H1 (cell line): Measurements from ENCODE around the gene AP1M1. TPM values are rescaled to one million over a fixed set of nuclear protein-coding genes. Genes with fewer than 3 reads are reported as not detected.

Experiments used
- CTCF ChIA-PET: fragments of 300-600 bp; sonication (Branson Sonifier 250); formaldehyde crosslinking; loops from one replicate; lab custom pipeline; 2021; ENCODE audit not compliant: partially characterized antibody; lab: Charles Lee
- POLR2A ChIA-PET: fragments of 300-600 bp; sonication (Branson Sonifier 250); formaldehyde crosslinking; loops from one replicate; lab custom pipeline; 2021; ENCODE audit warnings: inconsistent platforms; ENCODE audit not compliant: partially characterized antibody; lab: Charles Lee
- DNase-seq, 2 experiments: peaks; one replicate each; pipeline versions ENCODE4 v3.0.0 to v3.0.0-alpha.2; 2010 to 2022; ENCODE audit warnings: low spot score in 2 of 2, low read depth in 1 of 2, mixed read lengths in 1 of 2
- FAIRE-seq: peaks from 2 replicates; lab custom pipeline; 2011; peaks lifted over from hg19 to GRCh38; lab: Jason Lieb, UNC
- H2AFZ ChIP-seq: 2 replicates; pipeline ENCODE4 v1.8.1; 2012; ENCODE audit warnings: low read length, inconsistent platforms
- H2AK5ac ChIP-seq: 2 replicates; pipeline ENCODE4 v1.6.1; 2013; ENCODE audit warnings: low read depth, low read length
- H2BK120ac ChIP-seq: replicated peaks from 2 replicates; pipeline ENCODE3; 2013; ENCODE audit warnings: low read depth, low read length, inconsistent platforms
- H2BK12ac ChIP-seq: 2 replicates; pipeline ENCODE4 v1.6.1; 2013; ENCODE audit warnings: low read depth, low read length
- H2BK15ac ChIP-seq: 2 replicates; pipeline ENCODE4 v1.6.1; 2013; ENCODE audit warnings: low read length
- H2BK20ac ChIP-seq: 2 replicates; pipeline ENCODE4 v1.6.1; 2013; ENCODE audit warnings: low read length
- H2BK5ac ChIP-seq: 2 replicates; pipeline ENCODE4 v1.6.1; 2013; ENCODE audit warnings: low read depth, low read length
- H3K14ac ChIP-seq: 2 replicates; pipeline ENCODE4 v1.6.1; 2013; ENCODE audit warnings: inconsistent platforms; ENCODE audit not compliant: insufficient read length
- H3K18ac ChIP-seq: 2 replicates; pipeline ENCODE4 v1.6.1; 2013; ENCODE audit warnings: low read length; ENCODE audit errors: extremely low read depth
- H3K23ac ChIP-seq: 2 replicates; pipeline ENCODE4 v1.6.1; 2013; ENCODE audit warnings: inconsistent platforms; ENCODE audit not compliant: insufficient read length
- H3K23me2 ChIP-seq: 2 replicates; pipeline ENCODE4 v1.6.1; 2013; ENCODE audit warnings: low read depth, low read length
- H3K27ac ChIP-seq: 2 replicates; pipeline ENCODE4 v1.6.1; 2011; ENCODE audit warnings: low read depth, low read length, inconsistent platforms
- H3K27me3 ChIP-seq, 4 experiments: replicated peaks in 1 of 4; 1 replicate in 1 of 4; 2 replicates in 3 of 4; pipeline versions ENCODE4 v1.6.1 to v1.8.1; 2011 to 2013; ENCODE audit warnings: low read length in 3 of 4, mild to moderate bottlenecking in 3 of 4, inconsistent platforms in 2 of 4, mixed read lengths in 2 of 4, moderate library complexity in 1 of 4; ENCODE audit not compliant: control insufficient read depth in 3 of 4, insufficient read depth in 3 of 4; ENCODE audit errors: extremely low read depth in 1 of 4
- H3K36me3 ChIP-seq, 4 experiments: 2 replicates each; pipeline versions ENCODE4 v1.6.1 to v1.8.1; 2011 to 2013; ENCODE audit warnings: mild to moderate bottlenecking in 4 of 4, low read length in 3 of 4, moderate library complexity in 2 of 4, control low read depth in 1 of 4, inconsistent platforms in 1 of 4; ENCODE audit not compliant: insufficient read depth in 4 of 4, control insufficient read depth in 2 of 4
- H3K4ac ChIP-seq: replicated peaks from 2 replicates; pipeline ENCODE3; 2013; ENCODE audit warnings: low read length, low read depth, mixed read lengths, inconsistent platforms; ENCODE audit not compliant: insufficient read length
- H3K4me1 ChIP-seq, 4 experiments: replicated peaks in 1 of 4; 1 replicate in 1 of 4; 2 replicates in 3 of 4; pipeline versions ENCODE4 v1.6.1 to v1.8.1; 2011 to 2013; ENCODE audit warnings: low read length in 3 of 4, inconsistent platforms in 2 of 4, mixed read lengths in 1 of 4; ENCODE audit not compliant: insufficient read depth in 4 of 4, control insufficient read depth in 3 of 4
- H3K4me2 ChIP-seq, 2 experiments: 2 replicates each; pipeline versions ENCODE4 v1.6.1 to v1.8.1; 2011 to 2013; ENCODE audit warnings: low read depth in 2 of 2, low read length in 2 of 2, control low read depth in 1 of 2, inconsistent platforms in 1 of 2, mild to moderate bottlenecking in 1 of 2; ENCODE audit not compliant: insufficient read depth in 1 of 2
- H3K4me3 ChIP-seq, 4 experiments: fragments of 200-600, 300-600 bp in 1 of 4; sonication (generic), shearing (Covaris generic), sonication (Bioruptor Twin) in 1 of 4; 2 replicates each; pipeline versions ENCODE4 v1.5.1 to v1.8.1; 2011 to 2016; ENCODE audit warnings: low read length in 4 of 4, low read depth in 3 of 4, control low read depth in 2 of 4, inconsistent platforms in 2 of 4, mild to moderate bottlenecking in 2 of 4, mixed read lengths in 1 of 4, moderate library complexity in 1 of 4; ENCODE audit not compliant: insufficient read depth in 2 of 4; ENCODE audit errors: extremely low read depth in 1 of 4
- H3K56ac ChIP-seq: replicated peaks from 2 replicates; pipeline ENCODE3; 2013; ENCODE audit warnings: low read depth, mild to moderate bottlenecking, mixed read lengths, low read length, inconsistent platforms; ENCODE audit not compliant: insufficient read length
- H3K79me1 ChIP-seq: 2 replicates; pipeline ENCODE4 v1.6.1; 2013; ENCODE audit warnings: low read depth, low read length, control low read depth
- H3K79me2 ChIP-seq, 2 experiments: 2 replicates each; pipeline versions ENCODE4 v1.6.1 to v1.8.1; 2012 to 2013; ENCODE audit warnings: low read length in 2 of 2, mild to moderate bottlenecking in 2 of 2, inconsistent platforms in 1 of 2; ENCODE audit not compliant: insufficient read depth in 2 of 2, control insufficient read depth in 1 of 2
- H3K9ac ChIP-seq, 4 experiments: replicated peaks in 1 of 4; 1 replicate in 1 of 4; 2 replicates in 3 of 4; pipeline versions ENCODE4 v1.6.1 to v1.8.1; 2011 to 2013; ENCODE audit warnings: low read depth in 3 of 4, low read length in 3 of 4, control low read depth in 2 of 4, mild to moderate bottlenecking in 2 of 4, moderate library complexity in 2 of 4, inconsistent platforms in 1 of 4; ENCODE audit errors: extremely low read depth in 1 of 4
- H3K9me3 ChIP-seq, 2 experiments: 2 replicates each; pipeline versions ENCODE4 v1.6.1 to v1.8.1; 2012 to 2013; ENCODE audit warnings: mild to moderate bottlenecking in 2 of 2, moderate library complexity in 2 of 2, control low read depth in 1 of 2, inconsistent platforms in 1 of 2, low read depth in 1 of 2, low read length in 1 of 2, mixed read lengths in 1 of 2; ENCODE audit not compliant: insufficient read depth in 2 of 2
- H4K20me1 ChIP-seq, 2 experiments: replicated peaks in 1 of 2; 2 replicates each; pipeline versions ENCODE3 to v1.8.1; 2011 to 2013; ENCODE audit warnings: inconsistent platforms in 2 of 2, low read length in 2 of 2, mild to moderate bottlenecking in 1 of 2; ENCODE audit not compliant: insufficient read depth in 2 of 2, control insufficient read depth in 1 of 2
- H4K5ac ChIP-seq: 2 replicates; pipeline ENCODE4 v1.6.1; 2013; ENCODE audit warnings: low read length, low read depth, mixed read lengths, inconsistent platforms; ENCODE audit not compliant: insufficient read length
- H4K8ac ChIP-seq: 2 replicates; pipeline ENCODE4 v1.8.0; 2013; ENCODE audit warnings: mild to moderate bottlenecking, moderate library complexity, low read length, inconsistent platforms; ENCODE audit not compliant: insufficient read depth; ENCODE audit errors: extremely low read depth
- H4K91ac ChIP-seq: replicated peaks from 2 replicates; pipeline ENCODE3; 2013; ENCODE audit warnings: low read length, mixed read lengths, inconsistent platforms; ENCODE audit not compliant: insufficient read length
- ASH2L ChIP-seq: fragments of 200-600, 300-600 bp; sonication (generic); IDR thresholded peaks from one replicate; pipeline ENCODE4 v1.7.1; 2017; ENCODE audit warnings: low read length
- BRCA1 ChIP-seq: IDR thresholded peaks from 2 replicates; pipeline ENCODE4 v1.6.1; 2012; ENCODE audit warnings: low read depth, low read length, improper control_type of control experiment
- CEBPB ChIP-seq: IDR thresholded peaks from 2 replicates; pipeline ENCODE4 v1.6.1; 2012; ENCODE audit warnings: low read depth, low read length
- CREB1 ChIP-seq: IDR thresholded peaks from 2 replicates; pipeline ENCODE4 v1.6.1; 2012; ENCODE audit warnings: inconsistent platforms
- CTBP2 ChIP-seq: IDR thresholded peaks from 2 replicates; pipeline ENCODE4 v1.7.0; 2011; ENCODE audit warnings: borderline replicate concordance, mild to moderate bottlenecking, moderate library complexity, mixed read lengths, low read length; ENCODE audit not compliant: insufficient read depth, insufficient read length
- EP300 ChIP-seq, 2 experiments: IDR thresholded peaks; 1 replicate in 1 of 2; 2 replicates in 1 of 2; pipeline ENCODE4 v1.6.1; 2011 to 2012; ENCODE audit warnings: low read depth in 2 of 2, low read length in 2 of 2, mild to moderate bottlenecking in 2 of 2, borderline replicate concordance in 1 of 2, inconsistent platforms in 1 of 2, moderate library complexity in 1 of 2
- FOSL1 ChIP-seq: IDR thresholded peaks from 2 replicates; pipeline ENCODE4 v1.6.1; 2011; ENCODE audit warnings: mild to moderate bottlenecking, low read depth, low read length, moderate library complexity; ENCODE audit not compliant: insufficient read depth
- HDAC6 ChIP-seq: IDR thresholded peaks from one replicate; pipeline ENCODE4 v1.7.1; 2012; ENCODE audit warnings: low read depth, mild to moderate bottlenecking, inconsistent platforms, low read length, moderate library complexity
- KDM1A ChIP-seq: fragments of 200-600, 300-600 bp; sonication (generic); IDR thresholded peaks from 2 replicates; pipeline ENCODE4 v1.7.1; 2016; ENCODE audit warnings: mild to moderate bottlenecking, low read length, borderline replicate concordance
- NRF1 ChIP-seq: IDR thresholded peaks from 2 replicates; pipeline ENCODE4 v1.6.1; 2011; ENCODE audit warnings: mild to moderate bottlenecking, low read depth, low read length, improper control_type of control experiment
- SIX5 ChIP-seq: IDR thresholded peaks from 2 replicates; pipeline ENCODE4 v1.6.1; 2011; ENCODE audit warnings: mild to moderate bottlenecking, low read depth, low read length
- WGBS, 2 experiments: shearing (Covaris generic) in 1 of 2; methylation state at CpG; one replicate each; pipeline versions ENCODE4 v1.1.6 to v1.1.7; 2013 to 2015; ENCODE audit warnings: low lambda C conversion rate in 2 of 2, mixed read lengths in 2 of 2, inconsistent platforms in 1 of 2, low coverage in 1 of 2, missing lambda C conversion rate in 1 of 2; ENCODE audit not compliant: insufficient replicate concordance in 2 of 2, insufficient coverage in 1 of 2, insufficient read length in 1 of 2; ENCODE audit errors: extremely low coverage in 1 of 2, missing lambda C conversion rate in 1 of 2; 5-methylcytosine and 5-hydroxymethylcytosine counted together
- polyA plus RNA-seq, 7 experiments: library from polyadenylated mRNA; depleted of rRNA in 3 of 7; stranded (reverse) in 5 of 7; unstranded in 2 of 7; fragments of >200 nt in 5 of 7; fragments of 200-250 nt in 2 of 7; gene quantifications; 1 replicate in 5 of 7; 2 replicates in 1 of 7; 4 replicates in 1 of 7; pipeline versions ENCODE4 v1.2.1 to v1.2.3, GENCODE V29; 2011 to 2013; ENCODE audit warnings: missing spikeins in 2 of 7, mixed read lengths in 2 of 7
- total RNA-seq: library from RNA; stranded (reverse); fragmentation: NEBNext Ultra II Directional; extraction: Animal tissue kit (Norgen Biotek cat#: 25700); gene quantifications from 2 replicates; pipeline ENCODE4 v1.2.1, GENCODE V29; 2021
- TF ChIP-seq, protein P1 (sequence below): IDR thresholded peaks from 2 replicates; pipeline ENCODE4 v1.6.1; 2012; ENCODE audit warnings: low read length, inconsistent platforms

AP1M1 gene
- total and polyA plus RNA-seq, 2 of the 8 experiments (the other 6 are each of a cell fraction or from before 2014, with no cell fraction given): 30.9 to 37.5 TPM

DNA sequence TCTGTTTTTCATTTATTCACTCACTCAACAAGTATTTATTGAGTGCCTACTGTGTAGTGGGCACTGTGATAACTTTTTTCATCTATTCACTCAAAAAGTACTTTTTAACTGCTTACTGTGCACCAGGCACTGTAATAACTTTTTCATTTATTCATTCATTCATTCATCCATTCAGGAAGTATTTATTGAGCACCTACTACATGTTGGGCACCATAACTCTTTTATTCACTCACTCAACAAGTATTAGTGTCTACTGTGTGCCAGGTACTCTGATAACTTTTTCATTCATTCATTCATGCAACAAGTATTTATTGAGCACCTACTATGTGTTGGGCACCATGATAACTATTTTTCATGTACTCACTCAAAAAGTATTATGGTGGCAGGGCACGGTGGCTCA lies 31.3 kb upstream of the AP1M1 start:
- Histone ChIP-seq H3K4me1 (no peaks in the 10 kb centered on the region), H3K23ac (no peak overlapping the region), H4K91ac (no peak overlapping the region), H3K18ac (no peak overlapping the region), H4K8ac (no peak overlapping the region), H2BK120ac (no peak overlapping the region), H4K20me1 (no peaks in the 10 kb centered on the region), H3K4ac (no peak overlapping the region), H2BK12ac (no peak overlapping the region), H3K4me3 (no peak overlapping the region), H3K9me3 (no peaks in the 10 kb centered on the region), H3K79me2 (no peaks in the 10 kb centered on the region), H3K79me1 (no peaks in the 10 kb centered on the region), H4K5ac (no peak overlapping the region), H3K56ac (no peak overlapping the region), H3K36me3 (no peaks in the 10 kb centered on the region), H3K27ac (no peak overlapping the region), H2AFZ (no peak overlapping the region), H3K4me2 (no peak overlapping the region), H3K14ac (no peak overlapping the region), H3K27me3 (no peaks in the 10 kb centered on the region), H2BK20ac (no peak overlapping the region), H3K23me2 (no peaks in the 10 kb centered on the region), H3K9ac (no peak overlapping the region), H2BK5ac (no peak overlapping the region), H2BK15ac (no peak overlapping the region), H2AK5ac (no peak overlapping the region)
- no peak for FAIRE-seq
- no peak for DNase-seq
- POLR2A ChIA-PET: no interaction called here
- CTCF ChIA-PET: no interaction called here
- WGBS, 2 experiments: 92% methylated on average over 1 of the region's 1 CpG; no CpG with 5 or more reads in 1 of the 2 experiments
- TF ChIP-seq NRF1 (no peak), SIX5 (no peak), CREB1 (no peak), ASH2L (no peak), FOSL1 (no peak), EP300 (IDR thresholded peaks at IDR 0.05; ENCODE audit: borderline replicate concordance in 1 of 2, low read depth in 2 of 2, low read length in 2 of 2) (no peak), BRCA1 (no peak), CTBP2 (no peak), KDM1A (no peak), HDAC6 (no peak), CEBPB (no peak)
- TF ChIP-seq, protein P1, sequence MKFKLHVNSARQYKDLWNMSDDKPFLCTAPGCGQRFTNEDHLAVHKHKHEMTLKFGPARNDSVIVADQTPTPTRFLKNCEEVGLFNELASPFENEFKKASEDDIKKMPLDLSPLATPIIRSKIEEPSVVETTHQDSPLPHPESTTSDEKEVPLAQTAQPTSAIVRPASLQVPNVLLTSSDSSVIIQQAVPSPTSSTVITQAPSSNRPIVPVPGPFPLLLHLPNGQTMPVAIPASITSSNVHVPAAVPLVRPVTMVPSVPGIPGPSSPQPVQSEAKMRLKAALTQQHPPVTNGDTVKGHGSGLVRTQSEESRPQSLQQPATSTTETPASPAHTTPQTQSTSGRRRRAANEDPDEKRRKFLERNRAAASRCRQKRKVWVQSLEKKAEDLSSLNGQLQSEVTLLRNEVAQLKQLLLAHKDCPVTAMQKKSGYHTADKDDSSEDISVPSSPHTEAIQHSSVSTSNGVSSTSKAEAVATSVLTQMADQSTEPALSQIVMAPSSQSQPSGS: no peak
- TF ChIP-seq, all 59 proteins: peak for 0
